ENCODE results near the gene HYCC1.
"Not testable (repeated sequence)": the region's sequence is repeated elsewhere in the genome, so short reads cannot be mapped to it uniquely, and the experiment has no call there.

The HYCC1 gene

DNA sequence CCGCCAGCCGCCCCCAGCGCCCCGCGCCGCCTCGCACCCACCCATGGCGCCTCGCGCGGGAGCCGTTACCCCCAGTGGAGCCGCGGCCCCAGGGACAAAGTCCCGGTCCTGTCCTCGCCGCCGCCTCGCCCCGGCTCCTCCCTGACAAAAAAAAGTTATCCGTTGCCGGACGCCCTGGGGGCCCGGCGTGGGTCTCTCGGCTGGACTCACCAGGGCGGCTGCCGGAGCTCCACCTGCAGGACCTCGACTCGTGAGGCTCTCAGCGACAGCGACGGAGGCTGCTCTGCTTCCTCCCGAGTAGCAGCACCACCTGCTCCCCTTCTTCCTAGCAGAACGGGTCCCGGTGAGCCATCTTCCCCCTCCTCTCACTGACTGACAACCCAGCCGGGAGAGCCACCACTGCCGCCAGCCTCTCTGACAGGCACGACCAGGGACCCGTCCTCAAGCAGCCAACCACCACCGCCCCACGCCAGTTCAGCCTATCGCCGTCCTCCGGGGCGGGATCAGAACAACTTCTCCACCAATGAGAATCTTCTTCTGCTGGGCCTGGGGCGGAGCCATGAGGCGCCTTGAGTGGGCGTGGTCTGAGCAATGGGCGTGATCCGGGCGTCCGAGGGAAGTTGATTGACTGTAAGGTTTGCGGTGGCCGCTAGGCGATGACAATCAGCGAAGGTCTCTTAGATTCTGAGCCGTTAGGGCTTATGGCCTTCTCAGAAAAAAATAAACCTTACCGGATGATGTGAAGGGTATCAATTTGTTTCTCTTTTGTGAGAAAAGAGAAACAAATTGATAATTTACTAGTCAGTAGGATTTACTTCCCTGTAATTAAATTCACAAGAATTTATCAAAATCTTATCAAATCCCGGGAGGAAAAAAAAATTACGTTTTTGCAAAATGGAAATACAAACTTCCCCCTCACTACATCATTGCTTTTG is at the start of gene HYCC1:
TSS of gene HYCC1 (minus strand) at position 416 of the 935 bp plus-strand sequence. CDS start 23,019 bp downstream, outside the sequence.
- Histone ChIP-seq H3K27ac (peak within 1 kb of the TSS; percentile 80), H3K27me3 (no peaks in the 10 kb centered on the region), H3K4me2 (peak within 1 kb of the TSS; percentile 93), H3K36me3 (0 out of 2 replicates have a peak, but pooled peaks cover 4% of the 10 kb centered on the region), H3K9me3 (peaks cover 5% of the 10 kb centered on the region; the same call in 1 of the 2 replicates), H3K4me3 (peak within 1 kb of the TSS; percentile 91), H4K20me1 (peaks cover 43% of the 10 kb centered on the region), H3K4me1 (peaks cover 40% of the 10 kb centered on the region), H3K9ac (peak within 1 kb of the TSS; percentile 89)
- TF ChIP-seq Cebpa-rat (IDR thresholded peaks at IDR 0.05) = no peak

DNA sequence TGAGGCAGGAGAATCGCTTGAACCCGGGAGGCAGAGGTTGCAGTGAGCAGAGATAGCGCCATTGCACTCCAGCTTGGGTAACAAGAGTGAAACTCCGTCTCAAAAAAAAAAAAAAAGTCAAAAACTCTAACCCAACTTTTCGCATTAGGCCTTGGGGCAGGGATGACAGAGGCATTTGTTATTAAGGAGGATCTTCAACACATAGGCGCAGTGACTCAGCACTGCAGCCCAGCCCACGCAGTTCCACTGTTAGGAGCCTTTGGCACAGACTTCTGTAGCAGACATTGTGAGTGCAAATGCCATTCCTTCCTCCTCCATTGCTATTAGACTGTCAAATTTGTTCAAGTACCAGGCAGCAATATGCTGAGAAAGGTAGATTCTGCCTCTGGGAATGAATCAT is 48.5 kb upstream of the HYCC1 start:
- Histone ChIP-seq H3K9me3 (no peaks in the 10 kb centered on the region; the same call in 1 of the 2 replicates), H3K4me2 (no peak overlapping the region), H3K9ac (no peak overlapping the region), H4K20me1 (no peaks in the 10 kb centered on the region), H3K36me3 (no peaks in the 10 kb centered on the region), H3K27ac (no peak overlapping the region), H3K27me3 (no peaks in the 10 kb centered on the region), H3K4me1 (peaks cover 9% of the 10 kb centered on the region), H3K4me3 (no peak overlapping the region)
- TF ChIP-seq Cebpa-rat (IDR thresholded peaks at IDR 0.05) = no peak

DNA sequence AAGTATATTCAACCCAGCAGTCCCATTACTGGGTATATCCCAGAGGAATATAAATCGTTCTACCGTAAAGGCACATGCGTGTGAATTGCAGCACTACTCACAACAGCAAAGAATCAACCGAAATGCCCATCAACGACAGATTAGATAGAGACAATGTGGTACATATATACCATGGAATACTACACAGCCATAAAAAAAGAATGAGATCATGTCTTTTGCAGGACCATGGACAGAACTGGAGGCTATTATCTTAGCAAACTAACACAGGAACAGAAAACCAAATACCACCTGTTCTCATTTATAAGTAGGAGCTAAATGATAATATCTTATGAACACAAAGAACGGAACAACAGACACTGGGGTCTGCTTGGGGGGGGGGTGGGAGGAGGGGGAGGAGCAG is 47.4 kb upstream of the HYCC1 start:
- Histone ChIP-seq H3K36me3 (no peaks in the 10 kb centered on the region), H3K4me2 (no peak overlapping the region), H3K4me3 (no peak overlapping the region), H3K27me3 (no peaks in the 10 kb centered on the region), H3K9me3 (no peaks in the 10 kb centered on the region; the same call in 1 of the 2 replicates), H3K4me1 (peaks cover 9% of the 10 kb centered on the region), H3K9ac (no peak overlapping the region), H3K27ac (no peak overlapping the region), H4K20me1 (no peaks in the 10 kb centered on the region)
- TF ChIP-seq Cebpa-rat (IDR thresholded peaks at IDR 0.05) = no peak

DNA sequence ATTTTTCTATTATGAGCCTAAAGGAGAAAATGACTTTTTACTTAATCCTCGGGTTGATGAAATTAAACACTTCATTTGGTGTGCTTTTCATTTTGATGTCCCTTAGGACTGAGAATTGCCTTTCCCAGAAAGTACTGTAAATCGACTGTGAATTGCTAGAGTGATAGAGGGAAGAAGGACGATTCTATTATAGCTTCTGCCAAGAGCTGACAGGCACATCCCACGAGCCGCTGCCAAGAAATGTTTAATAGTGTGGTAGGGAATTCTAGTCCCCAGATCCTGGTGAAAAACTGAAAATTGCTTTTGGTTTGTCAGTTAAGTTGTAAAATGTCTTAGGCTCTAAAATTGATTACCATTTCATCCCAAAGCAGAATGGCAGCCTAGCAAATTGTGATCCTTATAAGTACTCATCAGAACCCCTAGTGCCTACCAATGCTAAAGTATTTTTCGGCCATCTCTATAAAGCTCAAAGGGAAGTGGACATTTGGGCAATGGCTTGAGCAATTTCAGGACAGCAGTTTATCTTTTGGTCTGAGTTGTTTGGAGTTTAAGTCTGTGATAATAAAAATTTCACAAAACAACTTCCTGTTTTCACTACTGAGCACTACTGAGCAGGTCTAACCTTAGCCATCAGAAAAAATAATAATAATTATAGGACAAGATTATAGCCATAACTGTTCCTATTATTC is 44.6 kb upstream of the HYCC1 start:
- TF ChIP-seq Cebpa-rat (IDR thresholded peaks at IDR 0.05) = no peak
- H3K27ac ChIP-seq = no peak overlapping the region
- no peak overlapping the region for H3K9ac ChIP-seq
- no peaks in the 10 kb centered on the region for H4K20me1 ChIP-seq
- no peaks in the 10 kb centered on the region for H3K4me1 ChIP-seq
- H3K36me3 ChIP-seq = no peaks in the 10 kb centered on the region
- no peaks in the 10 kb centered on the region for H3K27me3 ChIP-seq
- H3K4me2 ChIP-seq = no peak overlapping the region
- no peaks in the 10 kb centered on the region for H3K9me3 ChIP-seq
- no peak overlapping the region for H3K4me3 ChIP-seq

DNA sequence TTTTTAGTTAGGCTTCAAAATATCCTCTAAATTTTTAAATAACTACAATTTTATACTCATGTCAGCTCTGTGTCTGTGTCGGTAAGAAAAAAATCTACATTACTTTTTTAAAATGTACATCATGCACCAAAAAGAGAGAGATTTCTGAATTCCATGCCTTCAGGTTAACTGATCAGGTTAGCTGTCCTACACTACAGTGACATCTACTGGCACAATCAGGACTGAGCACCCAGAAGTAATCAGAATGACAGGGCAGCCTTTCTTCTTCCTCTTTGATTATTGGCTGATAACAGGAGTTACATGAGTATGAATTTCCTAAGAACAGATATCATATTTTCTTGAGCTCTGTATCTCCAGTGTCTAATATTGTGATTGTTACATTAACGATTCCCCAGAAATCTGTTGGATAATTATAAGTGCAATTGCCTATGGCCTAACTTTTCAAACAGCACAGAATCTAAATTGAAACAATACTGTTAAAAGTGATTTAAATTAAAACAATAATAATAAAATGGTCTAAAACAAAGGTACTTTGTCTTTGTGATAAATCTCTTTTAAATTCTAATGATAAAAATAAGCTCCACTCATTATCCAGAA is 41.8 kb upstream of the HYCC1 start:
- Histone ChIP-seq H3K36me3 (no peaks in the 10 kb centered on the region), H3K9me3 (no peaks in the 10 kb centered on the region), H3K27me3 (no peaks in the 10 kb centered on the region), H3K4me2 (no peak overlapping the region), H3K4me3 (no peak overlapping the region), H3K27ac (no peak overlapping the region), H3K4me1 (no peaks in the 10 kb centered on the region), H4K20me1 (no peaks in the 10 kb centered on the region), H3K9ac (no peak overlapping the region)
- TF ChIP-seq Cebpa-rat (IDR thresholded peaks at IDR 0.05) = no peak

DNA sequence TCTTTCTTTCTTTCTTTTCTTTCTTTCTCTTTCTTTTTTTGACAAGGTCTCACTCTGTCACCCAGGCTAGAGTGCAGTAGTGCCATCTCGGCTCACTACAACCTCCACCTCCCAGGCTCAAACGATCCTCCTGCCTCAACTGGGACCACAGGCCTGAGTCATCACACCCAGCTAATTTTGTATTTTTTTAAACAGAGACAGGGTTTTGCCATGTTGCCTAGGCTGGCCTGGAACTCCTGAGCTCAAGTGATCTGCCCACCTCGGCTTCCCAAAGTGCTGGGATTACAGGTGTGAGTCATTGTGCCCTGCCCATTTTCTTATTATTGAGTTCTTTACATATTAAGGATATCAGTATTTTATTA is 37.2 kb upstream of the HYCC1 start:
- not testable (repeated sequence) for H3K4me2 ChIP-seq, H3K4me3 ChIP-seq, H3K4me1 ChIP-seq, H3K36me3 ChIP-seq, H4K20me1 ChIP-seq, H3K27me3 ChIP-seq, H3K9ac ChIP-seq, H3K27ac ChIP-seq
- peaks cover 18% of the 10 kb centered on the region; the same call in 1 of the 2 replicates for H3K9me3 ChIP-seq

DNA sequence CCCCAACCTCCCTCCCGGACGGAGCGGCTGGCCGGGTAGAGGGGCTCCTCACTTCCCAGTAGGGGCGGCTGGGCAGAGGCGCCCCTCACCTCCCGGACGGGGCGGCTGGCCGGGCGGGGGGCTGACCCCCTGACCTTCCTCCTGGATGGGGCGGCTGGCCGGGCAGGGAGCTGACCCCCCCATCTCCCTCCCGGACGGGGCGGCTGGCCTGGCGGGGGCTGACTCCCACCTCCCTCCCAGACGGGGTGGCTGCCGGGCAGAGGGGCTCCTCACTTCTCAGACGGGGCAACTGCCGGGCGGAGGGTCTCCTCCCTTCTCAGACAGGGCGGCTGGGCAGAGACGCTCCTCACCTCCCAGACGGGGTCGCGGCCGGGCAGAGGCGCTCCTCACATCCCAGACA is 32.4 kb upstream of the HYCC1 start:
- H3K4me1 ChIP-seq, H3K9ac ChIP-seq, H3K4me2 ChIP-seq, H3K4me3 ChIP-seq, H4K20me1 ChIP-seq, H3K36me3 ChIP-seq, H3K27ac ChIP-seq, H3K27me3 ChIP-seq: not testable (repeated sequence)
- H3K9me3 ChIP-seq = peaks cover 22% of the 10 kb centered on the region; the same call in 1 of the 2 replicates

DNA sequence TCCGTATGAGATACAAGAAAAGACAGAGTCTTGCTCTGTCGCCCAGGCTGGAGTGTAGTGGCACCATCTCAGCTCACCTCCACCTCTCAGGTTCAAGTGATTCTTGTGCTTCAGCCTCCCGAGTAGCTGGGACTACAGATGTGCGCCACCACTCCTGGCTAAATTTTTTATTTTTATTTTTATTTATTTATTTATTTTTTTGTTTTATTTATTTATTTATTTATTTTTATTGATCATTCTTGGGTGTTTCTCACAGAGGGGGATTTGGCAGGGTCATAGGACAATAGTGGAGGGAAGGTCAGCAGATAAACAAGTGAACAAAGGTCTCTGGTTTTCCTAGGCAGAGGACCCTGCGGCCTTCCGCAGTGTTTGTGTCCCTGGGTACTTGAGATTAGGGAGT is 31.2 kb upstream of the HYCC1 start:
- not testable (repeated sequence) for H3K36me3 ChIP-seq, H4K20me1 ChIP-seq, H3K4me2 ChIP-seq, H3K4me3 ChIP-seq, H3K9ac ChIP-seq, H3K27ac ChIP-seq, H3K27me3 ChIP-seq, H3K4me1 ChIP-seq
- H3K9me3 ChIP-seq = peaks cover 22% of the 10 kb centered on the region; the same call in 1 of the 2 replicates

DNA sequence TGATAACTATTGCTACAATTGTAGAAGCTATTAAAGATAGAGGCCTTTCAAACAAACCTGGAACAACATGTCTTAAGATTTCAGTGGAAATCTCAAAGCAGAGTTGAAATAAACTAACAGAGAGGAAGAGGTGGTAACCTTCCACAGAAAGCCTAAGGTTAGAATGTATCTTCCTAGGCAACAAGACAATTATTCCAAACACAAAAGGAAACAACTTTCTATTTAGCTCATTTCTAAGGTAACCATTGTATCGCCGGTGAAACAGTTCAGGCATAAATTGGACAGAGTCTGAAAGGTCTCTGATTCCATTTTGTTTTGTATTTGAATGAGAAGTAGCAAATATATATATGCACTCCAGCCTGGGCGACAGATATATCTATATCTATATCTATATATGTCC is 30.7 kb upstream of the HYCC1 start:
- no peak for TF ChIP-seq Cebpa-rat (IDR thresholded peaks at IDR 0.05)
- no peaks in the 10 kb centered on the region for H3K36me3 ChIP-seq
- H4K20me1 ChIP-seq = no peaks in the 10 kb centered on the region
- no peaks in the 10 kb centered on the region for H3K27me3 ChIP-seq
- H3K9me3 ChIP-seq = peaks cover 22% of the 10 kb centered on the region; the same call in 1 of the 2 replicates
- no peak overlapping the region for H3K9ac ChIP-seq
- H3K4me2 ChIP-seq = no peak overlapping the region
- H3K27ac ChIP-seq = no peak overlapping the region
- H3K4me1 ChIP-seq = no peaks in the 10 kb centered on the region
- H3K4me3 ChIP-seq = no peak overlapping the region

DNA sequence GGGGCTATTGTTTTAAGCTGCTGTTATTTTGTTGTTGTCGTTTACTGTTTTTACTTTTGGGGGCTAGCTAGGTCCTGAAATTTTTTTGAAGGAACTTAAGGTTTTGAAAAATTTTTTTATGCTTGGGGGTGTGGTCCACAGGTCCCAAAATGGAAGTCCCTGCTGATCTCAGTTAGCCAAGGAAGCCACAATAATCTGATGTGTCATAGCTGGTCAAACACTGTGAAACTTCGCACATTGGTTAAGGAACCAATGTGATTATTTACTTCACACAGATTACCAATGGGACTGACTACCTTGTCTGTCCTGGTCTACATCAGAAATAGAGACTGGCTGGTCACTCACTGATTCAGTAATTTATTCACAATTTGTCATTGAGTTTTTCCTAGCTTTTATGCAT is 29.5 kb upstream of the HYCC1 start:
- Histone ChIP-seq H3K4me2 (no peak overlapping the region), H3K27me3 (no peaks in the 10 kb centered on the region), H3K9me3 (peaks cover 22% of the 10 kb centered on the region; the same call in 1 of the 2 replicates), H4K20me1 (no peaks in the 10 kb centered on the region), H3K4me3 (no peak overlapping the region), H3K27ac (no peak overlapping the region), H3K4me1 (no peaks in the 10 kb centered on the region), H3K36me3 (no peaks in the 10 kb centered on the region), H3K9ac (no peak overlapping the region)
- no peak for TF ChIP-seq Cebpa-rat (IDR thresholded peaks at IDR 0.05)

DNA sequence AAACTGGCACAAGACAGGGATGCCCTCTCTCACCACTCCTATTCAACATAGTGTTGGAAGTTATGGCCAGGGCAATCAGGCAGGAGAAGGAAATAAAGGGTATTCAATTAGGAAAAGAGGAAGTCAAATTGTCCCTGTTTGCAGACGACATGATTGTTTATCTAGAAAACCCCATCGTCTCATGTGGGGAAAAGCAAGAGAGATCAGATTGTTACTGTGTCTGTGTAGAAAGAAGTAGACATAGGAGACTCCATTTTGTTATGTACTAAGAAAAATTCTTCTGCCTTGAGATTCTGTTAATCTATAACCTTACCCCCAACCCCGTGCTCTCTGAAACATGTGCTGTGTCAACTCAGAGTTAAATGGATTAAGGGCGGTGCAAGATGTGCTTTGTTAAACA is 25.7 kb upstream of the HYCC1 start:
- not testable (repeated sequence) for H3K9ac ChIP-seq, H3K27me3 ChIP-seq, H3K4me2 ChIP-seq, H4K20me1 ChIP-seq, H3K4me1 ChIP-seq, H3K4me3 ChIP-seq, H3K27ac ChIP-seq, H3K36me3 ChIP-seq, H3K9me3 ChIP-seq

DNA sequence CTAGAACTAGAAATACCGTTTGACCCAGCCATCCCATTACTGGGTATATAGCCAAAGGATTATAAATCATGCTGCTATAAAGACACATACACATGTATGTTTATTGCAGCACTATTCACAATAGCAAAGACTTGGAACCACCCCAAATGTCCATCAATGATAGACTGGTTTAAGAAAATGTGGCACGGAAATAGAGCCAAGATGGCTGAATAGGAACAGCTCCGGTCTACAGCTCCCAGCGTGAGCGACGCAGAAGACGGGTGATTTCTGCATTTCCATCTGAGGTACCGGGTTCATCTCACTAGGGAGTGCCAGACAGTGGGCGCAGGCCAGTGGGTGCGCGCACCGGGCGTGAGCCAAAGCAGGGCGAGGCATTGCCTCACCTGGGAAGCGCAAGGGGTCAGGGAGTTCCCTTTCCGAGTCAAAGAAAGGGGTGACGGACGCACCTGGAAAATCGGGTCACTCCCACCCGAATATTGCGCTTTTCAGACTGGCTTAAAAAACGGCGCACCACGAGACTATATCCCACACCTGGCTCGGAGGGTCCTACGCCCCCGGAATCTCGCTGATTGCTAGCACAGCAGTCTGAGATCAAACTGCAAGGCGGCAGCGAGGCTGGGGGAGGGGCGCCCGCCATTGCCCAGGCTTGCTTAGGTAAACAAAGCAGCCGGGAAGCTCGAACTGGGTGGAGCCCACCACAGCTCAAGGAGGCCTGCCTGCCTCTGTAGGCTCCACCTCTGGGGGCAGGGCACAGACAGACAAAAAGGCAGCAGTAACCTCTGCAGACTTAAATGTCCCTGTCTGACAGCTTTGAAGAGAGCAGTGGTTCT is 21.8 kb upstream of the HYCC1 start:
- H3K27me3 ChIP-seq, H3K9ac ChIP-seq, H3K27ac ChIP-seq, H3K4me1 ChIP-seq, H3K4me3 ChIP-seq, H3K4me2 ChIP-seq, H3K36me3 ChIP-seq, H3K9me3 ChIP-seq, H4K20me1 ChIP-seq: not testable (repeated sequence)

All from BLaER1 (cell line).